ENCODE measurements around the gene ZIK1.
A peak's percentile ranks its signal among the peaks of the same experiment; 100 is the strongest.

The ZIK1 gene

DNA sequence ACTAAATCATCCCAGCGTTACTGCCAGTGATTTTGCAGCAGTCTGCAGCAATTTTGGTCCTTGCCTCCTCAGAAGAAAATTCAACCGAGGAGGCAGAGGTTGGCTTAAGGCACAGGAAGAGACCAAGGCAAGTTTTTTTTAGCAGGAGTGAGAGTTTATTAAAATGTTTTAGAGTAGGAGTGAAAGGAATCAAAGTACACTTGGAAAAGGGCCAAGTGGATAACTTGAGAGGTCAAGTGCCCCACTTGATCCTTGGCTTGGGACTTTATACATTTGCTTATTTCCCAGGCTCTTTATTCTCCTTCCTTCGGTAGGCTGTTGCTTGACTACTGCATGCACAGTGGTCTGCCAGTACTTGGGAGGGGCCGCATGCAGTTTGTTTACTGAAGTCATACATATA lies 27.2 kb downstream of the ZIK1 start:
- DNase-seq (ENCODE audit: low read depth): no peak

DNA sequence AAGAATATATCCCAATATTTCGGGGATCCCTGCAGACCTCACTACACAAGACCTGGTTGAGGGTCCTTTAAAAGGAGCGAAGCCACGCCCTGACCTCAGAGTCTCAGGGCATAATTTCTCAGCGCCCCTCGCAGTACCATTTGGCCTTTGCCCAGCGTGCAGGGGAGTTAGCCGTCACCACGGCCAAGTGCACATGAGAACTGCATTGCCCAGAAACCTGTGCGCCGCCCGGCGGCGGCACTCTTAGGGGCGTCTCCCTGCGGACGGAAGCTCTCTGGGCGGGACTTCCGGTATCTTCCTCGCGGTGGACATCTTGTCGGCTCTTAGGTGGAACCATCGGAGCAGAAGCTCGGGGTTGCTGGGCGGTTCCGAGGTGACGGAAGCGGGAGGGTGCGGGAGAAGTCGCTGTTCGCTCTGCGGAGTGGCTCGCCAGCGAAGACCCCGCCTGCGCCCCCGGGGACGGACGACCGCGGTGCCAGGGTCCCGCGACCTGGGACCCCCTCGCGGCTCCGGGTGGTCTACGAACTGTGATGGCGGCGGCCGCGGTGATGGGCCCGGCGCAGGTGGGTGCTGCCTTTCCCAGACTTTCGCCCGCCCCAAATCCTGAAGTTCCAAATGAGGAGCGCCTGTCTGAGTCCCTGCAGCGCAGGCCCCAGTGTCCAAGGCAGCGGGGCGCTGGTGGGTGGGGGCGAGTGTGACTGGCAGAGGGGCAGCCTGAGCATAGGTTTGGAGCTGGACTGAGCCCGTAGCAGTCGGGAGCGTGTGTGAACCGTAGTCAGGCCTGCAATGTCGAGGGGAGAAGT lies 30.2 kb downstream of the ZIK1 start, which contains the start of gene ZNF134:
ZNF134 (plus strand) TSS at position 302 of the 803 bp plus-strand sequence. CDS start 5,227 bp downstream, outside the sequence.
- DNase-seq (ENCODE audit: low read depth): peak; percentile 82

DNA sequence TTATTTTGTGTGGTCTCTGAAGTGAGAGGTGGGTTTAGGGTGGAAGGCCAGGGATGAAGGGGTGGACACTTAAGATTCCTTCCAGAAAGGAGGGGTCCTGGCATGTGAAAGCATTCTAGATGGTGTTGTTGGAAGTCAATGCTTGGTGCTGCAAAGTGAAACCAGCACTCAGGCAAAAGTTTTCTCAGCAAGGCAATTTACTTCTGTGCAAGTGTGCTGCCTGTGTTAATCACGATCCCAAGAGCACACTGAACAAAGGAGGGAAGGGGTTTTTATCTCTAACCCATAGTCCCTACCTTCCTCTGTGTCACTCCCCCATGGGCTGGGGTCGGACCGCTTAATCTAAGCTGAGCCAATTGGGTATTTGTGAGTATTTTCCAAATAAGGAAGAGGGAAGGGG lies 31.4 kb downstream of the ZIK1 start:
- DNase-seq (ENCODE audit: low read depth): no peak

DNA sequence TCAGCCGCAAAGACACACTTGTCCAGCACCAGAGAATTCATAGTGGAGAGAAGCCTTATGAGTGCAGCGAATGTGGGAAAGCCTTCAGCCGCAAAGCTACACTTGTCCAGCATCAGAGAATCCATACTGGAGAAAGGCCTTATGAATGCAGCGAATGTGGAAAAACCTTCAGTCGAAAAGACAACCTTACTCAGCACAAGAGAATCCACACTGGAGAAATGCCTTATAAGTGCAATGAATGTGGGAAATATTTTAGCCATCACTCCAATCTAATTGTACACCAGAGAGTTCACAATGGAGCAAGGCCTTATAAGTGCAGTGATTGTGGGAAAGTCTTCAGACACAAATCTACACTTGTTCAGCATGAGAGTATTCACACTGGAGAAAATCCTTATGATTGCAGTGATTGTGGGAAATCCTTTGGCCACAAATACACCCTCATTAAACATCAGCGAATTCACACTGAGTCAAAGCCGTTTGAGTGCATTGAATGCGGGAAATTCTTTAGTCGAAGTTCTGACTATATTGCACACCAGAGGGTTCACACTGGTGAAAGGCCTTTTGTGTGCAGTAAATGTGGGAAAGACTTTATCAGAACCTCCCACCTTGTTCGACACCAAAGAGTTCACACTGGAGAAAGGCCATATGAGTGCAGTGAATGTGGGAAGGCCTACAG lies 36.9 kb downstream of the ZIK1 start:
- no peak for DNase-seq (ENCODE audit: low read depth)

DNA sequence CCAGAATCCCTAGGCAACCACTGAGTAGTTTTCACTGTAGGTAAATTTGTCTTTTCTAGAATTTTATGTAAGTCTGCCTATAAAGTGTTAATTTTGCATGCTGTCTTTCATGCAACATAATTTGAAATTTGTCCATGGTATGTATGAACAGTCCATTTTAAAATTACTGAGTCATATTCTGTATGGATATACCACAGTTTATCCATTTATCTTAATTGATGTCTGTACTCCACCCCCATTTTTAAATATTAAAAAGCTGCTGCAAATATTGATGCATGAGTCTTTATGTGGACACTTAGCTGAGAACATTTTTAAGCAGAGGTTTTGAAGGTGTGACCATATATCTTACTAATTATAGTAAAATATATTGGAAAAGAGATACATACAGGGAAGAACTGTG lies 39.1 kb downstream of the ZIK1 start:
- no peak for DNase-seq (ENCODE audit: low read depth)

DNA sequence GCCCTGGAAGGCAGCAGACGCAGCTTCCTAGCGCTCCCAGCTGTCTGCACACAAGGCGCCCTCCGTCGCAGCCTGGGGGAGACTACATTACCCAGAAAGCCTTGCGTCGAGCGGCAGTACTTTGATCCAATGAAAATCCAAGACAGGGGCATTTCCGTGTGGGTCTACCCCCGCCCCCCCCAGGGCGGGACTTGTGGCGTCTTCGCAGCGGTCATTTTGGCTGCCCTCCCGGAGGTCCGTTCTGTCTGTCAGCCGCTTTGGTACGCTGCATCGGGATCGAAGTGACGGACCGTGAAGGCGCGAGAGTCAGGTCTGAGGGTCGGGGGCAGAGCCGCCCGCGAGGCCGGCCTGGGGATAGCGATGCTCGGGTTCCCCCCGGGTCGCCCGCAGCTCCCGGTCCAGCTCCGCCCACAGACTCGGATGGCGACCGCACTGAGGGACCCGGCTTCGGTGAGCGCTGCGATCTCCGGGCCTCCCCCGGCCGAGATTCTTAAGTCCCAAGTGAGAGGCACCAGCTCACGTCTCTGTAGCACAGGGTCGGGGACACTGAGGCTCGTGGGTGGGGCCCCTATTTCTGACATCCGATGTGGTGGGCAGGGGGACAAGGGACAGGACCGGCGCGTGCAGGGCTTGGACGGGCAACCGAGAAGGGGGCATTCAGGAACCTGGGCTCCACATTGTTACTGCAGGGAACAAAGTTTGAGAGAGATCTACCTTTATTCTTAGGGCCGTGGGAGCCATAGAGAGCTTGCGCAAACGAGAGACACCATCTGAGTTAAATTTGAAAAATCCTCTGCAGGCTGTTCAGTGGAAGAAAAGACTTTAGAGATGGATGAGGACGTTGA lies 49.3 kb downstream of the ZIK1 start, which contains the start of gene ZNF211:
ZNF211 (plus strand) TSS at position 182 of the 845 bp plus-strand sequence; CDS start at position 361, 179 bp downstream.
- peak; percentile 93 for DNase-seq (ENCODE audit: low read depth)

DNA sequence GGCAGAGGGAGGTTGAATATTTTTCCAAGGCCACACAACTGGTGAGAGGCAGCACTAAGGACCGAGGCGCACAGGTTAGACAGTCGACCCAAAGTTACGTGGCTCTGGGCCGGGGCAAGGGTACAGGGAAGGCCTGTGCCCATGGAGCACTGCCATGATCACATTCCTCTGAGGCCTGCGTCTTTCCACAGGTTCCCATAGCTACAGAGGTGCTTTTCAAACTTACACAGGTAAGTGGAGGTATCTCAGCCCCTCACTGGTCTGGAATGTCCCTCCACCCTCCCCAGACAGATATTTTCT lies 49.8 kb downstream of the ZIK1 start:
- no peak for DNase-seq (ENCODE audit: low read depth)

DNA sequence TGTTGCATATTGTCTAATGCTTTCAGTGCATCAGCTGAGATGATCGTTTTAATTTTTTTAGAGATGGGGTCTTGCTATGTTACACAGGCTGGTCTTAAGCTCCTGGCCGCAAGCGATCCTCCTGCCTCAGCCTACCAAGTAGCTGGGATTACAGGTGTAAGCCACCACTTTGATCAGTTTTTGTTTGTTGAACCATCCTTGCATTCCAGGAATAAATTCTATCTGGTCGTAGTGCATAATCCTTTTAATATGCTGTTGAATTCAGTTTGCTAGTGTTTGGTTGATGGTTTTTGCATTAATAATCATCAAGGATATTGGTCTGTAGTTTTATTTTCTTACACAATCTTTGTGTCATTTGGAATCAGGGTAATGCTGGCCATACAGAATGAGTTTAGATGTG lies 53.4 kb downstream of the ZIK1 start:
- no peak for DNase-seq (ENCODE audit: low read depth)

DNA sequence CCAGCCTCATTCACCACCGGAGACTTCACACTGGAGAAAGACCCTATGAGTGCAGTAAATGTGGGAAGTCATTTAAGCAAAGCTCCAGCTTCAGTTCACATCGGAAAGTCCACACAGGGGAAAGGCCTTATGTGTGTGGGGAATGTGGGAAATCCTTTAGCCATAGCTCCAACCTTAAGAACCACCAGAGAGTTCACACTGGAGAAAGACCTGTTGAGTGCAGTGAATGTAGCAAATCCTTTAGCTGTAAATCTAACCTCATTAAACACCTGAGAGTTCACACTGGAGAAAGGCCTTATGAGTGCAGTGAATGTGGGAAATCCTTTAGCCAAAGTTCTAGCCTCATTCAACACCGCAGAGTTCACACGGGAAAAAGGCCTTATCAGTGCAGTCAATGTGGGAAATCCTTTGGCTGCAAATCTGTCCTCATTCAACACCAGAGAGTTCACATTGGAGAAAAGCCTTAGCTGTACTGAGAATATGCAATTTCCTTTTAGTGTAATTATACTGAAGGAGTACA lies 57.8 kb downstream of the ZIK1 start:
- DNase-seq (ENCODE audit: low read depth): no peak

DNA sequence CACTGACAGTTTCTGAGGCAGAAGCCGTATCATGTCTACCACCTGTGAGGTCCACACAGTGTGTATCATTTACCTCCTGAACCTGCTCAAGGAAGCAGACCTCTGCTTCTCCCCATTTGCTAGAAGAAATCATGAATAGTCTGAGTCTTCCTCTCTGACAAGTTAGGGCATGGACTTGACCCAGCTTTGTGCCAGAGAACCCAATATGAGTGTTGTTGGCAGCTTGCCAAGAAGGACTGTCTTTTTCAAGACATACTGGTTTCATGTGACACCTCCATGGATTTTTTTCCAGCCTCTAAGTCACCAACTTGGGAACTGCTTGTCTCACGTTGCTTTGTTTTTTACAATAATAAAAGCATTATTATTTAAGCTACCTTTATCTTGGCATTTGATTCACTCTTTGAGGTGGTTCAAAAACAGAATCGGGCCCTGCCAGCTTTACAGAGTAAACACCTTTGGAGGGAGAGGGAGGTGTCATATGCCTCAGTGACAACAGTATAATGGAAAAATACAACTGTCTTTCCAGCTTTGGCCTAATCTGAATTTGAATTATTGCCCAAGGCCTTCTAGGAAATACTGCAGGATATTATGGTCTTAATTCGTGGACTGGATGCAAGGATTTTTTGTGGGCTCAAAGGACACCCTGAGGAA lies 58.6 kb downstream of the ZIK1 start:
- DNase-seq (ENCODE audit: low read depth): no peak
